Measurements from ENCODE around the gene GOLPH3L. TPM values are rescaled to one million over a fixed set of nuclear protein-coding genes. Genes with fewer than 3 reads are reported as not detected.

Gene GOLPH3L
- total and polyA plus RNA-seq, 10 of the 15 experiments (the other 5 are each of a cell fraction or from before 2014, with no cell fraction given) = 7.7 to 29.9 (median 19.2) TPM

GRCh38 chr1:150628766-150629114 is 68.2 kb downstream of the GOLPH3L start (continued):
- TF ChIP-seq PAX8 (IDR thresholded peaks at IDR 0.05) (no peak), SMARCA5 (IDR thresholded peaks at IDR 0.05) (no peak), EGR1 (IDR thresholded peaks at IDR 0.05; ENCODE audit: borderline replicate concordance in 1 of 2, low read depth in 2 of 2, low read length in 2 of 2) (no peak), ATF2 (IDR thresholded peaks at IDR 0.05; ENCODE audit: low read length) (no peak), BMI1 (IDR thresholded peaks at IDR 0.05; ENCODE audit: borderline replicate concordance) (no peak), KAT2A (conservative IDR thresholded peaks at IDR 0.05; ENCODE audit: control insufficient read depth, low read depth, low read length) (no peak), ZZZ3 (IDR thresholded peaks at IDR 0.05; ENCODE audit: control insufficient read depth, insufficient read length, low read depth) (no peak), ATF3 (IDR thresholded peaks at IDR 0.05; ENCODE audit: borderline replicate concordance, extremely low read depth, low read depth, low read length) (no peak), BCL11A (IDR thresholded peaks at IDR 0.05; ENCODE audit: low read depth, low read length) (no peak), POLR2AphosphoS2 (IDR thresholded peaks at IDR 0.05; ENCODE audit: low read depth, low read length) (no peak)

- peak overlapping the region; percentile 97 for H3K27ac ChIP-seq (ENCODE audit: control insufficient read depth, insufficient read depth)
- H3K4me1 ChIP-seq (ENCODE audit: control insufficient read depth, insufficient read depth, low read length) = peaks cover 14% of the 10 kb centered on the region
- no peaks in the 10 kb centered on the region for H3K27me3 ChIP-seq (replicated peaks in 1 of 2; ENCODE audit: control insufficient read depth in 2 of 2, insufficient read depth in 2 of 2, low read length in 1 of 2)
- DNase-seq (ENCODE audit: low read depth, low spot score) (no peak), ATAC-seq (no peak), FAIRE-seq (no peak)
- RAD21 ChIA-PET (ENCODE audit: unreplicated experiment) = interaction anchor here (0.6 to 6.2 kb wide), 8 partner anchors 48 to 298 kb away, joined by 3 to 90 read pairs (median 5); partner anchors contain the start of genes GOLPH3L, MCL1 and SETDB1
- peaks cover 36% of the 10 kb centered on the region for H3K79me2 ChIP-seq (ENCODE audit: control insufficient read depth, insufficient read depth, low read length)
- intact Hi-C loops (cut with micrococcal nuclease; ENCODE audit: unreplicated experiment) = loop anchor here (2.0 to 10.0 kb wide), 5 partner anchors 65 to 347 kb away; partner anchors contain the start of genes CERS2, CTSS, SETDB1 and TARS2
- no peak overlapping the region for H2AFZ ChIP-seq (ENCODE audit: control insufficient read depth, low read depth, low read length)
- WGBS (ENCODE audit: insufficient coverage, insufficient replicate concordance, low lambda C conversion rate, missing lambda C conversion rate) = 14% methylated on average over 5 of the region's 5 CpGs
- peak overlapping the region; percentile 91 for H3K4me2 ChIP-seq (ENCODE audit: control insufficient read depth, insufficient read depth)
- no peaks in the 10 kb centered on the region for H3K9me3 ChIP-seq (replicated peaks; ENCODE audit: control insufficient read depth, insufficient read depth, low read length)
- BruUV-seq (replicated peaks) = no TSS peak
- H4K20me1 ChIP-seq (ENCODE audit: control insufficient read depth, insufficient read depth) = no peaks in the 10 kb centered on the region
- SMC1A ChIA-PET (ENCODE audit: uncharacterized antibody, unreplicated experiment) = interaction anchor here (0.8 to 5.6 kb wide), 12 partner anchors 9 to 297 kb away, joined by 3 to 61 read pairs (median 3); partner anchors contain the start of genes FALEC, GOLPH3L and MCL1
- peak overlapping the region; percentile 91 for H3K9ac ChIP-seq (ENCODE audit: control insufficient read depth, insufficient read depth, low read length)
- H3K36me3 ChIP-seq (ENCODE audit: control insufficient read depth in 2 of 2, insufficient read depth in 2 of 2, low read length in 1 of 2) = peaks cover 0 to 24% of the 10 kb centered on the region in 2 experiments
- in situ Hi-C loops (cut with MboI) = no loop called here
- CTCF ChIA-PET = interaction anchor here (0.6 to 5.3 kb wide), 14 partner anchors 8 to 531 kb away, joined by 3 to 95 read pairs (median 4); partner anchors contain the start of gene MCL1
- peak overlapping the region; percentile 81 for H3K4me3 ChIP-seq
- POLR2A ChIA-PET = interaction anchor here (0.5 to 3.4 kb wide), 12 partner anchors 8 to 441 kb away, joined by 3 to 41 read pairs (median 4); partner anchors contain the start of genes GOLPH3L, MCL1 and MINDY1
- TF ChIP-seq BRCA1 (IDR thresholded peaks at IDR 0.05; ENCODE audit: low read depth, low read length) (no peak), PAX5 (IDR thresholded peaks at IDR 0.05; ENCODE audit: borderline replicate concordance, low read depth, low read length) (no peak), HCFC1 (IDR thresholded peaks at IDR 0.05; ENCODE audit: low read length) (no peak), BCLAF1 (IDR thresholded peaks at IDR 0.05) (no peak), GABPA (IDR thresholded peaks at IDR 0.05; ENCODE audit: low read depth) (no peak), E2F4 (IDR thresholded peaks at IDR 0.05; ENCODE audit: low read depth, low read length) (no peak), ZNF24 (IDR thresholded peaks at IDR 0.05) (no peak), MTA3 (IDR thresholded peaks at IDR 0.05; ENCODE audit: borderline replicate concordance, low read length) (no peak)
These were observed 69.0 kb downstream of the GOLPH3L start for GRCh38 chr1:150627826-150628410.
